DND-41 (cell line): ENCODE results near the gene LDLR.

Experiments
- CTCF ChIP-seq: IDR thresholded peaks from 2 replicates; pipeline ENCODE4 v1.5.1; 2012; ENCODE audit warnings: borderline replicate concordance, low read length, moderate library complexity, mild to moderate bottlenecking; ENCODE audit not compliant: poor library complexity, severe bottlenecking; ENCODE audit errors: extremely low read depth
- EZH2 ChIP-seq: IDR thresholded peaks from 3 replicates; pipeline ENCODE4 v1.6.1; 2012; ENCODE audit warnings: borderline replicate concordance, low read depth, mild to moderate bottlenecking, moderate library complexity, low read length, inconsistent platforms; ENCODE audit not compliant: severe bottlenecking

- TF ChIP-seq EZH2 (no peak), CTCF (no peak)
These were observed 76.3 kb downstream of the LDLR start for GRCh38 chr19:11165486-11166030.
